Ascending aorta (tissue), 2 donors: Measurements from ENCODE around the gene RNF166. TPM values are rescaled to one million over a fixed set of nuclear protein-coding genes. Genes with fewer than 3 reads are reported as not detected.

Experiments used
- DNase-seq, 2 donors: peaks; one replicate each; pipeline ENCODE4 v3.0.0-alpha.2; 2019; ENCODE audit warnings: low spot score in 2 of 2
- H3K27ac ChIP-seq, 2 donors: fragments of 200-600 bp; sonication (generic); one replicate each; pipeline ENCODE4 v1.5.1; 2016 to 2017; ENCODE audit warnings: mild to moderate bottlenecking in 1 of 2
- H3K27me3 ChIP-seq: fragments of 200-600 bp; sonication (generic); one replicate; pipeline ENCODE4 v1.5.1; 2017
- H3K36me3 ChIP-seq, 2 donors: fragments of 200-600 bp; sonication (generic); one replicate each; pipeline ENCODE4 v1.5.1; 2016
- H3K4me1 ChIP-seq, 2 donors: fragments of 200-600 bp; sonication (generic); one replicate each; pipeline ENCODE4 v1.5.1; 2016 to 2017; ENCODE audit warnings: mild to moderate bottlenecking in 1 of 2
- H3K4me3 ChIP-seq, 2 donors: fragments of 200-600 bp; sonication (generic); one replicate each; pipeline ENCODE4 v1.5.1; 2016 to 2017; ENCODE audit warnings: mild to moderate bottlenecking in 1 of 2
- H3K9me3 ChIP-seq, 2 donors: fragments of 200-600 bp; sonication (generic); one replicate each; pipeline ENCODE4 v1.5.1; 2016
- CTCF ChIP-seq, 3 experiments: fragments of 200-600 bp in 2 of 3; fragments of 450-650 bp in 1 of 3; sonication (generic) in 2 of 3; IDR thresholded peaks; one replicate each; pipeline ENCODE4 v1.5.1; 2016 to 2019; ENCODE audit warnings: antibody characterized with exemption in 3 of 3, mild to moderate bottlenecking in 1 of 3, moderate library complexity in 1 of 3
- intact Hi-C: fragments of 100-400 bp; cut with DNase I; formaldehyde crosslinking; loops from one replicate; pipeline ENCODE4 v1.15.1; 2023
- total RNA-seq: library from RNA; depleted of rRNA; stranded (reverse); fragments of >200 nt; gene quantifications from one replicate; pipeline ENCODE4 v1.1.0, GENCODE V29; 2016

The RNF166 gene
- total RNA-seq, 1 donor from 2014 or later = 44.3 TPM

DNA sequence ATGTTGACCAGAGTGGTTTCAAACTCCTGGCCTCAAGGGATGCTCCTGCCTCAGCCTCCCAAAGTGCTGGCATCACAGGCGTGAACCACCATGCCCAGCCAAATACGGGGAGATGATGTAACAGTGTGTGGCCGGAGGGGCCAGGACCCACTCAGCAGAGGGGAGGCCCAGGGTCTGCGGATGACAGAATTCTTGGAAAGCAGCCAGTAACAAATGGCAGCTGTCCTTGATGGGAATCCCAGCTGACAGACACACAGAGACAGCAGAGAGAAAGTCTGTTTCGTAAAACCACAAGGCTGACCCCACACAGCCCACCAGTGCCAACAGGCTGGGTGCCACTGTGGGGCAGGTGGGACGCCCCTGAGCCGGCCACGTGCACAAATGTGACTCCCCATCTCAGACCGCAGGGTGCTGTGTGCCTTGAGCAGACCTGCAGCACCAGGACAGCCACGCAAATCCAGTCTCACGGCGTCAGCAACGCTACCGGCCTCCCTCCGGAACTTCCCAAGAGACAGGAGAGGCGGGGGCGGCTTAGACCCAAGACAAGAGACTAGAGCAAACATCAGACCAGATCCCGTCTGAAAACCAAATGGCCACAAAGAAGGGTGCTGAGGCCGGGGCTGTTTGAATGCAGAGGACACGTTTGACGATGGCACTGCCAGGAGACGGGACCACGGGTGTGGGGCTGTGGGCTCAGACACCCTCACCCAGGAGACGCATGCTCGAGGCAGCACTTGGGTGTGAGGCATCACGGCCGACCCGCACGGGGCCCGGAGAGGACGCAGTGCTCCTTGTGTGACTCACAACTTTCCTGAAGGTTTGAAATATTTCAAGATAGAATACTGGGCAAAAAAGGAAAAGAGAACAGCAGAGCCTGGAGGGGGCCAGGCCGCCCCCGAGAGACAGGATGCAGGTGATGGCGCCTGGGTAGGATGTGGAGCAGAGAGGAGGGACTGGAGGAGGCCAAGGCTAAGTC, 24.7 kb upstream of the RNF166 start:
- Histone ChIP-seq H3K9me3 (no peaks in the 10 kb centered on the region), H3K27ac (no peak overlapping the region), H3K4me1 (no peaks in the 10 kb centered on the region), H3K27me3 (no peaks in the 10 kb centered on the region), H3K36me3 (peaks cover 59 to 67% of the 10 kb centered on the region in 2 donors), H3K4me3 (no peak overlapping the region)
- intact Hi-C loops = no loop called here
- no peak for TF ChIP-seq CTCF (IDR thresholded peaks at IDR 0.05)
- DNase-seq = no peak

- Histone ChIP-seq H3K36me3 (peaks cover 57 to 70% of the 10 kb centered on the region in 2 donors), H3K27ac (no peak overlapping the region), H3K27me3 (no peaks in the 10 kb centered on the region), H3K9me3 (no peaks in the 10 kb centered on the region), H3K4me3 (no peak overlapping the region), H3K4me1 (no peaks in the 10 kb centered on the region)
- TF ChIP-seq CTCF (IDR thresholded peaks at IDR 0.05) = no peak
- no peak for DNase-seq
- intact Hi-C loops = no loop called here
These were observed 21.7 kb upstream of the RNF166 start for GRCh38 chr16:88727871-88728270.

DNA sequence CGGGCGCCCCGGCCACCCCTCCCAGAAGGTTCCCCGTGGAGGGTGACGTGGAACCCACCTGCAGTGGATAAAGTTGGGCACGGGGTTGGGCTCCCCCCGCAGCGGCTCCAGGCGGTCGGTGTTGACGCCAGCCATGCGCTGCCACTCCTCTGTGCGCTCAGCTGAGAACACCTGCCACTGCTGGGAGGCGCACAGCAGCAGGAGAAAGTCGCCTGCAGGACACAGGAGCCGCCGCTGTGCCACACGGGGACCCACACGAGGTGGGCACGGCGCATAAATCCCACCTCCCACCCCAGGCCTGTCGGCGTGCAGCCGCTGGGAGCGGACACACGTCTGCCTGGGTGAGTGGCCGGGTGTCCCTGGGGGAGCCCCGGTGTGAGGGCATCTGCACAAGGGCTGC, 20.8 kb upstream of the RNF166 start:
- peaks cover 62 to 72% of the 10 kb centered on the region in 2 donors for H3K36me3 ChIP-seq
- no peak for TF ChIP-seq CTCF (IDR thresholded peaks at IDR 0.05)
- H3K4me1 ChIP-seq = no peaks in the 10 kb centered on the region
- H3K27me3 ChIP-seq = no peaks in the 10 kb centered on the region
- no peak for DNase-seq
- intact Hi-C loops = no loop called here
- no peak overlapping the region for H3K27ac ChIP-seq
- no peaks in the 10 kb centered on the region for H3K9me3 ChIP-seq
- H3K4me3 ChIP-seq = no peak overlapping the region

DNA sequence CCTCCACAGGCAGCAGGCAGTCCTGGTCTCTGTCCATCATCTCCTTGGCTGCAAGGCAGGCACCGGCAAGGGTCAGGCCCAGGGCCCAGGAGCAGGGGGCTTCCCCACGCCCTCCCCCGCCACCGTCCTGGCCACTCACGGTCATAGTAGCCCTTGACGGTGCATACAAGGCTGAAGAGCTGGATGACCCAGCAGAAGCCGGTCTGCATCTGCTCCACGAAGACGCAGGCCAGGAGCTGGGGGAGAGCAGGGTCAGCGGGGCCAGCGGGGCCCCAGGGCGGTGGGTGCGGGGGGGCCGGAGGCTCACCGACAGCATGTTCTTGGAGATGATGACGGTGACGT, 20.2 kb upstream of the RNF166 start:
- no peak for DNase-seq
- intact Hi-C loops = no loop called here

GRCh38 chr16:88725609-88726407, 19.6 kb upstream of the RNF166 start:
- no peak for TF ChIP-seq CTCF (IDR thresholded peaks at IDR 0.05)
- Histone ChIP-seq H3K36me3 (peaks cover 70 to 72% of the 10 kb centered on the region in 2 donors), H3K27ac (no peak overlapping the region), H3K4me1 (no peaks in the 10 kb centered on the region), H3K4me3 (no peak overlapping the region), H3K9me3 (no peaks in the 10 kb centered on the region), H3K27me3 (no peaks in the 10 kb centered on the region)
- intact Hi-C loops = no loop called here
- no peak for DNase-seq

More for the DNA sequence above, 20.2 kb upstream of the RNF166 start:
- no peak overlapping the region for H3K27ac ChIP-seq
- H3K9me3 ChIP-seq = no peaks in the 10 kb centered on the region
- H3K27me3 ChIP-seq = no peaks in the 10 kb centered on the region
- H3K4me1 ChIP-seq = no peaks in the 10 kb centered on the region
- peaks cover 66 to 72% of the 10 kb centered on the region in 2 donors for H3K36me3 ChIP-seq
- no peak overlapping the region for H3K4me3 ChIP-seq
- no peak for TF ChIP-seq CTCF (IDR thresholded peaks at IDR 0.05)
